ENCODE measurements around the gene PM20D2.
A peak's percentile ranks its signal among the peaks of the same experiment; 100 is the strongest.

Gene PM20D2

GRCh38 chr6:89145956-89146717 lies at the start of gene PM20D2 (continued):
- peak; percentile 75; the same call in 1 of the 2 replicates for TF ChIP-seq TRIM28 (IDR thresholded peaks at IDR 0.05; ENCODE audit: borderline replicate concordance, low read length)
- TF ChIP-seq ZFP3 (tag by site-specific recombination; IDR thresholded peaks at IDR 0.05; ENCODE audit: low read depth), result no peak
- peak; percentile 90; the same call in 1 of the 2 replicates for TF ChIP-seq HOXC10 (CRISPR knock-in tag; IDR thresholded peaks at IDR 0.05)
- no peak for TF ChIP-seq ZNF621 (tag by site-specific recombination; IDR thresholded peaks at IDR 0.05)
- TF ChIP-seq ZBTB6 (tag by site-specific recombination; IDR thresholded peaks at IDR 0.05), result peak; percentile 66; the same call in 1 of the 2 replicates
- TF ChIP-seq OVOL3 (tag by site-specific recombination; IDR thresholded peaks at IDR 0.05), result no peak
- peak; percentile 89 for TF ChIP-seq ZNF692 (tag by site-specific recombination; IDR thresholded peaks at IDR 0.05)
- peak; percentile 97 for TF ChIP-seq ZBTB26 (tag by site-specific recombination; optimal IDR thresholded peaks at IDR 0.05)
- no peak for TF ChIP-seq ZNF280D (tag by site-specific recombination; IDR thresholded peaks at IDR 0.05)
- peak; percentile 83 for TF ChIP-seq ZFHX2 (tag by site-specific recombination; conservative IDR thresholded peaks at IDR 0.05)
- TF ChIP-seq ZNF658 (tag by site-specific recombination; IDR thresholded peaks at IDR 0.05), result no peak
- TF ChIP-seq ZNF121 (tag by site-specific recombination; IDR thresholded peaks at IDR 0.05), result peak; percentile 69; the same call in 1 of the 2 replicates
- TF ChIP-seq SETDB1 (IDR thresholded peaks at IDR 0.05; ENCODE audit: insufficient read length, low read length), result peak; percentile 18
- no peak for TF ChIP-seq ZNF280C (tag by site-specific recombination; IDR thresholded peaks at IDR 0.05)
- TF ChIP-seq ZIC2 (tag by site-specific recombination; IDR thresholded peaks at IDR 0.05), result peak; percentile 64; the same call in 1 of the 2 replicates
- TF ChIP-seq ZNF600 (tag by site-specific recombination; IDR thresholded peaks at IDR 0.05), result 0 out of 2 replicates have a peak, but pooled peaks have one; percentile 50
- peak; percentile 48 for TF ChIP-seq GLIS1 (tag by site-specific recombination; IDR thresholded peaks at IDR 0.05)
